ENCODE measurements around the gene PLIN1.

DNA sequence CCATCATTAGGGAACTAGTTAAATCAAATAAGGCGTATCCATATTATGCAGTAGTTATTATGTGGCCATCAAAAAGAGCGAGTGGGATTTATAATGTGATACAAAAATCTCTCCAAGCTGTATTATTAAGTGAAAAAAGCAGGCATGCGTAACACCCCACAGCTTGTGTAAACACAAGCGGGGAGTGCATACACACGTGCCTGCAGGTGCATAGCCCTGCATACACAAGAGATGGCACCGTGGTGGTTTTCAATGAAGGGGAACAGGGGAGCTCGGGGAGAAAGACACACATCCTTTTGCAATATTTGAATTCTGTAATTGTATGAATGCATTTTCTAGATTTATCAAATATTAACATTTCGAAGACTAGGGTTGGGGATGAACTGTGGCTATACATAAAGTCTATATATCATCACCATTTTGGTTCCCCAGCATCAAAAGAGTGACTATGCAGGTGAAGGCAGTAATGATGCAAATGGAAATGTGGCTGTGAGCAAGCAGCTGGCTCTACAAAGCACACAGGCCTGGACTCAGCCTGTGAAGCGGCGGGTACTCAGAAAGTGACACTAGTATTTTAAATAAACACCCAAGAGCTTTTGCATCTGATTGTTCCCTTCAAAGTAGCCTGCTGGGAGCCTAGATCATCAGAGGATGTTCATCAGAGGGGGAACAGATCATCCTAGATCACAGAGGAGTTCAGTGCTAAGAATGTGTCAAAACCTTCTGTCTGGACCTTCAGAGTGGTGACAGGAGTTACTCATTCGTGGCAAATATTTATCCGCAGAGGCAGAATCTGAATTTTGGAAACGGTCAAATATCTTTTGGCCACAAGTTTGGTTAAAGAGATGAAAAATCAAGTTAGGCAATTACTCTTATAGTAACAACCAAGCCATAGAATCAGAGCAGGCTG lies 14.5 kb downstream of the PLIN1 start:
- TF ChIP-seq, protein P1, sequence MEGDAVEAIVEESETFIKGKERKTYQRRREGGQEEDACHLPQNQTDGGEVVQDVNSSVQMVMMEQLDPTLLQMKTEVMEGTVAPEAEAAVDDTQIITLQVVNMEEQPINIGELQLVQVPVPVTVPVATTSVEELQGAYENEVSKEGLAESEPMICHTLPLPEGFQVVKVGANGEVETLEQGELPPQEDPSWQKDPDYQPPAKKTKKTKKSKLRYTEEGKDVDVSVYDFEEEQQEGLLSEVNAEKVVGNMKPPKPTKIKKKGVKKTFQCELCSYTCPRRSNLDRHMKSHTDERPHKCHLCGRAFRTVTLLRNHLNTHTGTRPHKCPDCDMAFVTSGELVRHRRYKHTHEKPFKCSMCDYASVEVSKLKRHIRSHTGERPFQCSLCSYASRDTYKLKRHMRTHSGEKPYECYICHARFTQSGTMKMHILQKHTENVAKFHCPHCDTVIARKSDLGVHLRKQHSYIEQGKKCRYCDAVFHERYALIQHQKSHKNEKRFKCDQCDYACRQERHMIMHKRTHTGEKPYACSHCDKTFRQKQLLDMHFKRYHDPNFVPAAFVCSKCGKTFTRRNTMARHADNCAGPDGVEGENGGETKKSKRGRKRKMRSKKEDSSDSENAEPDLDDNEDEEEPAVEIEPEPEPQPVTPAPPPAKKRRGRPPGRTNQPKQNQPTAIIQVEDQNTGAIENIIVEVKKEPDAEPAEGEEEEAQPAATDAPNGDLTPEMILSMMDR (IDR thresholded peaks at IDR 0.05; ENCODE audit: low read depth, low read length) = no peak
- TF ChIP-seq POLR2A (IDR thresholded peaks at IDR 0.05; ENCODE audit: extremely low read depth, insufficient read length) = no peak
- TF ChIP-seq MYC (IDR thresholded peaks at IDR 0.05; ENCODE audit: low read depth, low read length) = no peak
